A673 (cell line): Measurements from ENCODE around the gene SORCS1.

ENCODE experiments used
- EZH2 ChIP-seq: fragments of 200-600 bp; sonication (generic); IDR thresholded peaks from 2 replicates; pipeline ENCODE4 v1.6.1; 2017; ENCODE audit warnings: borderline replicate concordance, low read depth, mild to moderate bottlenecking, mixed read lengths, antibody characterized with exemption, low read length; ENCODE audit not compliant: poor library complexity, severe bottlenecking
- TF ChIP-seq, protein P1 (sequence below): fragments of 300-800, 200-600 bp; sonication (generic); conservative IDR thresholded peaks from 2 replicates; pipeline ENCODE4 v1.5.1; 2017; ENCODE audit warnings: low read depth, mild to moderate bottlenecking, antibody characterized with exemption, low read length, moderate library complexity, mixed read lengths

DNA sequence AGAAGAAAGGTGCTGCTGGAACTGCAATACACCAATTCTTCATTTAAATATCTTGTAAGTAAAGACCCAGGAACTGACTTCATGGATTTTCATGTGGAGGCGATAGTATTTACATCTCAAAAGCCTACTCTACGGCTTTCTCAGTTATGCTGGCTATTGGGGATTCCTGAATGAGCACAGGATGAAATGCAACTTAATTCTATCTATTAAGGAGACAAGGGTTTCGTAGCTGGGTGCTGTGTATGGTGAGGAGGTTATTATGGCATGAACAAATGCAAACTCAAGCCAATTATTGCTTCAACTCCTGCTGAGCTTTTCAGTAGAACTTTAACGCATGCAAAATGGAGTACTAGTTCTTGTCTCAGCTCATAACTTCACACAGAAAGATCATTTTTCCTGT lies 251.2 kb downstream of the SORCS1 start:
- TF ChIP-seq, protein P1, sequence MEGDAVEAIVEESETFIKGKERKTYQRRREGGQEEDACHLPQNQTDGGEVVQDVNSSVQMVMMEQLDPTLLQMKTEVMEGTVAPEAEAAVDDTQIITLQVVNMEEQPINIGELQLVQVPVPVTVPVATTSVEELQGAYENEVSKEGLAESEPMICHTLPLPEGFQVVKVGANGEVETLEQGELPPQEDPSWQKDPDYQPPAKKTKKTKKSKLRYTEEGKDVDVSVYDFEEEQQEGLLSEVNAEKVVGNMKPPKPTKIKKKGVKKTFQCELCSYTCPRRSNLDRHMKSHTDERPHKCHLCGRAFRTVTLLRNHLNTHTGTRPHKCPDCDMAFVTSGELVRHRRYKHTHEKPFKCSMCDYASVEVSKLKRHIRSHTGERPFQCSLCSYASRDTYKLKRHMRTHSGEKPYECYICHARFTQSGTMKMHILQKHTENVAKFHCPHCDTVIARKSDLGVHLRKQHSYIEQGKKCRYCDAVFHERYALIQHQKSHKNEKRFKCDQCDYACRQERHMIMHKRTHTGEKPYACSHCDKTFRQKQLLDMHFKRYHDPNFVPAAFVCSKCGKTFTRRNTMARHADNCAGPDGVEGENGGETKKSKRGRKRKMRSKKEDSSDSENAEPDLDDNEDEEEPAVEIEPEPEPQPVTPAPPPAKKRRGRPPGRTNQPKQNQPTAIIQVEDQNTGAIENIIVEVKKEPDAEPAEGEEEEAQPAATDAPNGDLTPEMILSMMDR: no peak
- no peak for TF ChIP-seq EZH2
